HG03460 (cell line): ENCODE measurements around the gene LMBR1.
"Not testable (repeated sequence)": the region's sequence is repeated elsewhere in the genome, so short reads cannot be mapped to it uniquely, and the experiment has no call there.

Source experiments
- ATAC-seq: cut with Tn5 transposase; IDR thresholded peaks from one replicate; pipeline ENCODE4 v1.9.1; 2021; ENCODE audit not compliant: unreplicated experiment

Gene LMBR1

GRCh38 chr7:156857757-156858156 is 35.2 kb downstream of the LMBR1 start:
- ATAC-seq = no peak

DNA sequence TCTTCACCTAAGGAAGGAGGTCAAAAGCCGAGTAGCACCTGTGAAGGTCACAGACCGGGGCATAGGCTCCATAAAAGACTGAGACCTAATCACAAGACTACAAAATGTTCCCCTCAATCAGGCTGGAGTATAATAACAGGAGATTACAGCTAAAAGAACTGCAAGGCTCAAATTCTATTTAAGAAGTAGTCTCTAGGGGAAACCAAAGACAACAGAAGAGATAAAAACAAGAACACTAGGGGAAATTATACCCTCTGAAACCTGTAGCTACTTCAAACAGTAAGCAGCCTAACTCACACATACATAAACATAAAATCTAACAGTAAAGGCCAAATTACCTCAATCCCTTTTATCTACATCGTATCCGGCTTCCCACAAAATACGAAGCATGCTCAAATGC is 38.3 kb downstream of the LMBR1 start:
- ATAC-seq = no peak

DNA sequence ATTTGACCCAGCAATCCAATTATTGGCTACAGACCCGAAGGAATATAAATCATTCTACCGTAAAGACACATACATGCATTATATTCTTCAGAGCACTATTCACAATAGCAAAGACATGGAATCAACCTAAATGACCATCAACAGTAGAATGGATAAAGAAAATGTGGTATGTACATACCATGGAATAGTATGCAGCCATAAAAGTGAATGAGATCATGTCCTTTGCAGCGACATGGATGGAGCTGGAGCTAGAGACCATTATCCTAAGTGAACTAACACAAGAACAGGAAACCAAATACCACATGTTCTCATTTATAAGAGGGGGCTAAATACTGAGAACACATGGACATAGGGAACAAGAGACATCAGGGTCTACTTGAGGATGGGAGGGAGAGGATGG is 44.0 kb downstream of the LMBR1 start:
- no peak for ATAC-seq

- no peak for ATAC-seq
Observed at GRCh38 chr7:156845379-156846101, 47.4 kb downstream of the LMBR1 start.

DNA sequence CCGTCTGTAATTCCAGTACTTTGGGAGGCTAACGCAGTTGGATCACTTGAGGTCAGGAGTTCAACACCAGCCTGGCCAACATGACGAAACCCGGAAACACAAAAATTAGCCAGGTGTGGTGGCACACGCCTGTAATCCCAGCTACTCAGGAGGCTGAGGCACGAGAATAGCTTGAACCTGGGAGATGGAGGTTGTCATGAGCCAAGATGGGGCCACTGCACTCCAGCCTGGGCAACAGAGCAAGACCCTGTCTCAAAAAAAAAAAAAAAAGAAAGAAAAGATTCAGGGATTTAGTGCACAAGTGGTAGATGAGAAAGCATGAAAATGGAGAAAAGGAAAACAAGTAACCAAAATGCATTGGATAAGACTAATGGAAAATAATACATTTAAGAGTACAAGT is 49.4 kb downstream of the LMBR1 start:
- ATAC-seq = not testable (repeated sequence)

DNA sequence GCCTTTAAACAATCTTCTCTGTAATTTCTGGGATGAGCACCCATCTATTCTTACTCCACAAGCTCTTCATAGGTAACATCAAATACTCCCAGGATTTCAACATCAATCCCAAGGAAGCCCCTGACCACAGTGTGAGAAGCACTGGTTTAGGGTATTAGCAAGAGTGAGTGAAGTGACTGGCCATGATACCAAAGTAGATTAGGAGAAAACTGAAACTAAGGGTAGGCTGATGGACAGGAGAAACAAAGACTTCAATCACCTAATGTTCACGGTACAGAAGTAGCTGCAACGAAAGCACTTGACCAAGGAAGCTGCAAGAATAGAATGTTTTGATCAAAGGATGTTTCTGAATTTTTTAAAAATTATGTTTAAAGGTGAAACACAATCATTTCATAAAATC is 49.8 kb downstream of the LMBR1 start:
- no peak for ATAC-seq

DNA sequence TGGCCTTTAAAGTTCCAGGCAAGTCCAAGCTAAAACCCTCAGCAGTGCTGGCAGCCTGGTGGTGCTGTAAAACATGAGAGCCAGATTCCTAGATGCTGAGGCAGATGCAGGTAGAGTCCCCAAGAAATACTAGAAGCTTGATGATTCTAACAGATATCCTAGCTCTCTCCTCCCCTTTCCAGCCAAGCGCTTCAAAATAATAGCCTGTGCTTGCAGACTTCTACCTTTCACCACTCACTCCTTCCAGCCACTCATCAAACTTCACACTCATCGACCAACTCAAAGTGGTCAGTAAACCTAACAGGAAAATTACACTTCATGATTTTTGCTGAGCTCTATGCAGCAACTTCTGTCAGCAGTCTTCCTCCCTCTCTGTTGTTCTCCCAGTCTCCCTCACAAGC is 50.2 kb downstream of the LMBR1 start:
- ATAC-seq = no peak

GRCh38 chr7:156842317-156842716 is 50.7 kb downstream of the LMBR1 start:
- no peak for ATAC-seq

DNA sequence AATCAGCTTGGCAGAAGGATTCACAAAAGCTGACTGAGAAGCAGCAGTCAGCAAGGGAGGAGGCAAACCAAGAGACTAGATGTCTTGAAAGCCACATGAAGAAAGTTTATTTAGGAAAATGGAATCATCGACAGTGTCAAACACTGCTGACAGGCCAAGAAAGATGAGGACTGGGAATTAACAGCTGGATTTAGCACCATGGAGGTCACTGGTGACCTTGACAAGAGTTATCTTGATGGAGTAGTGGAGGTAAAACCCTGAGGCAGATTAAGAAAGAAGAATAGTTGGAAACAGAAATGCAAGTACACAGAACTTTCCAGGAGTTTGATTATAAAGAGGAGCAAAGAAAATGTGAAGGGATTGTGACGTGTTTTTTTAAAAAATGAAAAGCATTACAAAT is 51.5 kb downstream of the LMBR1 start:
- no peak for ATAC-seq

GRCh38 chr7:156840134-156840533 is 52.8 kb downstream of the LMBR1 start:
- ATAC-seq = no peak

DNA sequence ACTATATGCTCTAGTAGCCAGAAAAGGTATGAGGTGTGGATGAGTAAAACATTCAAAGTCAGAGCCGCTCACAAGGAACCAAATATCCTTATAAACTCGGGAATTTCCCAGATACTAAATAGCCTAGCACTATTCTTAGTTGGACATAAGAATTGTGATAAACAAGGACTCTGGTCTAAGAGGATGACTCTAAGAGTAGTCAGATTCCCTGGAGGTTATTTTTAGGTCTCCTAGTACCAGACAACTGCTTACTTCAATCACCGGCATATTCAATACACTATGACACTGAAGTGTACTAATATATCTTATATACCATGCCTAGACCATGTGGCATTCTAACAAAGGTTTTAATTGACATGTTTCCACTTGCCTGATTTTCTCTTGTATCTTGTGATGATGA is 56.5 kb downstream of the LMBR1 start:
- no peak for ATAC-seq

DNA sequence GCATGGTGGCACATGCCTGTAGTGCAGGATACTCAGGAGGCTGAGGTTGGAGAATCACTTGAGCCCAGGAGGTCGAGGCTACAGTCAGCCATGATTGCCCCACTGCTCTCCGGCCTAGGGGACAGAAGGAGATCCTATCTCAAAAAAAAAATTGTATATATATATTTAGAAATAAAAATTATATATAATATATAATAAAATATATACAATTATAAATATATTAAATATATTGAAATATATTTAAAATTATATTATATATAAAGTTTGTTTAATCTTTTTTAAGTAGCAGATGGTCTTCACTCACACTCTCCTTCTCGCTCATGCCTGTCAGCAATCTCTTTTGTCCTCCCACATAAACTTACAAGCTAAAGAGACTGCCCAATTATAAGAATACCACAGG is 58.5 kb downstream of the LMBR1 start:
- no peak for ATAC-seq

GRCh38 chr7:156833312-156833711 is 59.7 kb downstream of the LMBR1 start:
- no peak for ATAC-seq

DNA sequence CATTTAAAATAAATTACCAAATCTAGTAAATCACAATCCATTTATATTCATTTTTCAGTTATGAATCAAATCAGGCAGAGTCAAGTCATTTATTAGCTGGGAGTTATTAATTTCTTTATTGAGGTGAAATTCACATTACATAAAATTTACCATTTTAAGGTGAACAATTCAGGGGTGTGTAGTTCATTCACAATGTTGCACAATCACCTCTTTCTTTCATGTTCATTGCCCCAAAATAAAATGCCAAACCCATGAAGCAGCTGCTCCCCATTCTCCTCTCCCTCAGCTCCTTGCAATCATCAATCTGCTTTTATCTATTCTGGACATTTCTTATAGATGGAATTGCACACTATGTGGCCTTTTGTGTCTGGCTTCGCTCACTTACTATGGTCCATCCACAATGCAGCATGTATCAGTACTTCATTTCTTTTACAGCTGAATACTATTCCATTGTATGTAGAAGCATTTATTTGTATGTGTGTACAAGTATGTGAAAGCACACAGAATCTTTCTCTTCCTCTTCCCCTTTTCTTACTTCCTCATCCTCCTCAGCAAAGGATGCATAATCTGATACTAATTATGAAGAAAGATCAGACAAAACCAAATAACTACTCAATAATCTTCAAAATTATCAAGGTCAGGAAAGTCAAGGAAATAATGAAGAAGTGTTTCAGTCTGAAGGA is 60.6 kb downstream of the LMBR1 start:
- ATAC-seq = no peak

DNA sequence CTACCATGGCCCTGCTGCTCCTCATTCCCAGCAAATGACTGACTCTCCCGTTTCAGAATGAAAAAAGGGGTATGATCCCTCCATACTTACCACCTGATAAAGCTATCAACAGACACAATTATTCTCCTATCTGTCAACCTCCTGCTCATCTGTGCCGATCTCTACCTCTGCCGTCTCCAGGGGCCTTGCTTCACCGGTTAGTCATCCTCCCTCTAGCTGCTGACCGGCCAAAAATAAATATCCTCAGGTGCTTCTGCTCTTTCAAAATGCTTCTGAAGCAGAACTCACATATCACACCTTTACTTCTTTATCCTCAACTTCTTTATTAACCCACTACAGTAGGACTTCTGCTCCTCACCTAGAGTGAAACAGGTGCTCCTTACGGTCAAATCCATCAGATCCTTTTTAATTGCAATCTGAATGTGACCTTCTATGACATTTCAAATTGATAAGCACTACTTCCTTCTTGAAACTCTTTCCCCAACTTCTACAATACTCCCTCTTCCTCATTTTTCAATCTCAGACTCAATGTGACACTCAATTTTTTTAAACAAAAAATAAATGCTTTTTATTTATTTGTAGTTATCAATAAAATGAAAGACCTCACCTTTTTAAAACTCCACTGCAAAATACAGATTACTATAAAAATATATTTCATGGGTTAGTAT is 63.2 kb downstream of the LMBR1 start:
- no peak for ATAC-seq

DNA sequence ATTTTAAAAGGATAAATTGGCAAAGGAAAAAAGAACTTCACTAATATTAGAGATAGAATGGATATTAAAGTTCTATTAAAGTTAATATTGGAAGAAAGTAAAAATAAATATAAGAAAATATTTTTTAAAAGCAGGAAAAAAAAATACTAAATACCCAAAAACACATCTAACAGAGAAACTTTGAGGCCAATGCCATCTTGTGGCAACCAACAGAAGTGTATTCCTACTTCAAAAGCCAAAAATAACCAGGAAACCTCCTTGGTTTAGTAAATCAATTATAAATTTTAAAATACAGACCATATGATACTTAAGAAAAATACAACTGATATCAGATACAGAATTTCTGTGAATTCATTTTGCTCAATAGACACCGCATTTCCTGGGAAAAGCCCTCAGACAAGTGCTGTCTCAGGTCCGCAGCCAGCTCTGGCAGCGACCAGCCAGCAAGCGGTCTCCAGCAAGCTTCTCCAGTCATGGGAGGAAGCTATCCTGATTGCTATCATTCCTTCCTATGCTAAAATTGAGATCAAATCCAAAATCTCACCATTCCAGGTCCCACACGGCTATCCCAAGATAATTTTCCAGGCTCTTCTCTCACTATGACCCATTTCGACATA is 65.3 kb downstream of the LMBR1 start:
- no peak for ATAC-seq

DNA sequence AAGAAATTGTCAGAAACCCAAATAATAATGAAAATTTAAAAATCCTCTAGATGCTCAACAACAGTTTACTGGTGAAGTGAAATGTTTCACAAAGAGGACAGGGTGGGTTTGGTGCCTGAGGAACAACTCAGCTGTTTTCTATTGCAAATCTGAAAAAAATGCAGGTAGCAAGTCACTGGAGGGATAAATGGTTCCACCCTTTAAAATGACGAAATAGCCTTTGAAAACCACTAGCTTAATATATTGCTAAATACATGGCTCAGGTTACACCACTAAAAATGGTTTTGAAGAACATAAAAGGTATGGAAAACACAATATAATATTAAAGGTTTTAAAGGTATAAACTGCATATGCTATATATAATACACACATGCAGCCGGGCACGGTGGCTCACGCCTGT is 69.5 kb downstream of the LMBR1 start:
- ATAC-seq = no peak

DNA sequence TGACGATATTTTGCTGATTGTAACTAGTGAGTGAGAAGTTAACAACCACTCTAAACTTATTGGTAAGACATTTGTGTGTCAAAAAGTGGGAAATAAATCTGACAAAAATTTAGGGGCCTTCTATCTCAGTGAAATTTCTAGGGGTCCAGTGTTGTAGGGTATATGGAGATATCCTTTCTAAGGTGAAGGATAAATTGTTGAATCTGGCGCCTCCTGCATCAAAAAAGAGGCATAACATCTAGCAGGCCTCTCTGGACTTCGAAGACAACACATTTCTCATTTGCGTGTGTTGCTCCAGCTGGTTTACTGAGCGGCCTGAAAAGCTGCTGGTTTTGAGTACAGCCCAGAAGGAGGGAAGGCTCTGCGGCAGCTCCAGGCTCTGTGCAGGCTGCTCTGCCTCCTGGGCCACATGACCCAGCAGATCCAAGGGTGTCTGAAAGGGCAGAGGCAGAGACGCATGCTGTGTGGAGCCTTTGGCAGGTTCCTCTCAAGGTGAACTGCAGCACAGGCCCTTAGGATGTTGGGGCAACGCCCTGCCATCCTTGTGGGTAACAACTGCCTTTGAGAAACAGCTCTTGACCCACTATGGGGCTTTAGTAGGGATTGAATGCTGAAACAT is 72.4 kb downstream of the LMBR1 start:
- no peak for ATAC-seq

GRCh38 chr7:156819733-156820295 is 73.2 kb downstream of the LMBR1 start:
- no peak for ATAC-seq

GRCh38 chr7:156818133-156818532 is 74.8 kb downstream of the LMBR1 start:
- no peak for ATAC-seq

DNA sequence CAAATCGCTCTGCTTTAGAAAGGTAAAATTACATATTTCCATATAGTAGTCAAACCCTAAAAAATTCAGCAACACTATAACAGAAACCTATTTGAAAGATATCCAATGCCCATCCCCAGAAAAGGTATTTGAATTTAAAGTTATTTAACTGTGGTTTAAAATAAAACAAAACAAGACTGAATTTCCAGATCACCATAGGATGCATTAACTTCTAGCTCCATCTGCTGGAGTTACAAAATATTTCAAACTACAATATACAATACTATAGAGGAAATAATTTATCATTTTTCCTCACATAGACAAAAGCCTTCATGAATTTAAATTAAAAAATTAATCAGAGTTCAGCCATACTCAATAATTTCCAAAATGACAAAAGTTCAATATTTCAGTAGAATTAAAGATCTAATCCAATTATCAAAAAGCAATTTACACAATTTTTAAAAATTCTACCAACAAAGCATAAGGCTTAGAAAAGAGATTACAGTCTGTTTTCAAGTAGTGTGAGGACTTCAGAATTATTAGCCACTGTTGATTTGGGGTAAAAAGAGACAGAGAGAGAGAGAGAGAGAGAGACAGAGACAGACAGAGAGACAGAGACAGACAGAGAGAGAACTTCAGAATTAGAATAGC is 75.9 kb downstream of the LMBR1 start:
- ATAC-seq = no peak
